Lung microvascular endothelial cell (primary cell): Measurements from ENCODE around the gene ZNF277. TPM values are rescaled to one million over a fixed set of nuclear protein-coding genes. Genes with fewer than 3 reads are reported as not detected.

Experiments used
- DNase-seq, 2 donors: peaks; one replicate each; pipeline versions ENCODE4 v3.0.0 to v3.0.0-alpha.2; 2010; ENCODE audit warnings: low read depth in 2 of 2
- total RNA-seq: library from RNA; depleted of rRNA; stranded (reverse); fragments of >200 nt; gene quantifications from 2 replicates; pipeline ENCODE4 v1.2.1, GENCODE V29; 2014

The ZNF277 gene
- total RNA-seq, 1 donor from 2014 or later: 34.9 TPM

DNA sequence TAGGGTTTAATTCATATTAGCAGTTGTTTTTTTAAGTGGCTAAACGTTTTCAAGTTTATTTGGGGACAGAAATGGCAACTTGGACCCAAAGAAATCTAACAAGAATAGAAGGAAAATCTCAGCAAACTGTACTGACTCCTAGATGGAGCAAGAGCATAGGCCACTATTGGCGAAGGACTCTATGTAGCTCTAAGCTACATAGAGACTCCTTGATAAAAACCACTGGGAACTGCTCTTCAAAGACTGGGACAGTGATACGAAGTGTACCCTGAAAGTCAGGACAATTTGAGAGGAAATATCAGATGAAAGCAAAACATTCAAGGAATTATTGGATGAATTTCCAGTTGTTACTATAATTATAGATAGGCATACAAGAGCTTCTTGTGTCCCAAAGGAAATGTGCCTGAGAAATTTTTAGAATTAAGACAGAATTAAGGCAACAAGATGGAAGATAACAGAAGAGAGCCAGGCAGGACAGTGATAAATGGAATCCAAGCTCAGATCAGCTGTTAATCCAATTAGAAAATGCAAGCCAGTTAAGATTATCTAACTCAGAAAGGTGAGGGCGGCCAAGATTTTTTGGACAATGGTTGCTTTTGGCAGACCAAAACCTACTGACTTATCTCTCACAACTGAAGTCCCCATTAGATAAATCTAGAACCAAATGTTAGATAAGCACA is 140.0 kb downstream of the ZNF277 start:
- DNase-seq: no peak

DNA sequence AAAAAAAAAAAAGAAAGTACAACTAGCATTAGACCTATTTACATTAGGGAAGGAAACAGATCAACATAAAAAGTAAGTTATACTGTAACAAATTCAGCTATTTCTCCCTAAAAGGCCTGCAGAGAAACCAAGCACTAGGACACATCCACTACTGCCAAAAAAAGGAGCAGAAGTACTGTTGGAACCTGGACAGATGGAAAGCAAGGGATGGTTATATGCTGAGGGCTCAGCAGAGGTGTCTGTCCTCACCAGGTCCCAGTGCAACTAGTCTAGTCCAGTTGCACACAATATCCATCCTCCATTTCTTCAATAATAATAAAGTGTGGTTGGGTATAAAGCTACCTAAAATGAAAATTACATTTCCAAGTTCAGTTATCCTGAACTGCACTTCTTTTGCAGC is 140.6 kb downstream of the ZNF277 start:
- DNase-seq: no peak

DNA sequence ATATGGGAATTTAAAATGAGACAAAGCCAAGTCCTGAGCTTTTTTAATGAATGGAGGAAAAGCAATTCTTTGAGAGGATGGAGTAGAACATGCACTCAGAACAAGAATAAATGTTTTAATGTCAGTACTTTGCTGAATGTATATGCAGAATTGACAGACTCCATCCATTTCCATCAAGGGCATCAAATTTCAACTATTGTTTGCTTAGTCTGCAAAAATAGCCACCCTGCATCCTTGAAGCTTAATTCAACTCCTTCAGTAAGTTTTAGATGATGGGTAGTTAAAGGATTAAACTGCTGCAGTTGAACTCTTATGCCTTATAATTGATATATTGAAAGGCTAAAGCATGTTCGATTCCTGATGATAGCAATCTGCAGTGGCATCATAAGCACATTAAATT is 144.1 kb downstream of the ZNF277 start:
- DNase-seq: no peak

DNA sequence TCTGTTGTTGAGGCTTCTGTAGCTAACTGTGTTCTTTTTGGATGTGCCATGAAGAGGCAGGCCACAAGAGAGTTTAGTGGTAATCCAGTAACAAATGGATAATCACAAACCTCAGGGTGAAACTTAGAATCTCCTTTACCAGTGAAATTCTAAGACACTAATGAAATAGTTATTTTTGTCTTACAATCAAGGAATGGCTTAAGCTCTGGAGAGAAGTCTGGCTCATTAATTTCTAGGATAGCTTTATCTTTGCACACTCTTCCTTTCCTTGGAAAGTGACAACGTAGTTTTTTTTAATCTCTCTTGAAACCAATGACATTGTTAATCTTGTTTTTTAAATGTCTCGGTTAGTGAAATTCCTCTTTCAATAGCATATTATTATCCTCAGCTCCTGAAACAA is 150.1 kb downstream of the ZNF277 start:
- DNase-seq: no peak

DNA sequence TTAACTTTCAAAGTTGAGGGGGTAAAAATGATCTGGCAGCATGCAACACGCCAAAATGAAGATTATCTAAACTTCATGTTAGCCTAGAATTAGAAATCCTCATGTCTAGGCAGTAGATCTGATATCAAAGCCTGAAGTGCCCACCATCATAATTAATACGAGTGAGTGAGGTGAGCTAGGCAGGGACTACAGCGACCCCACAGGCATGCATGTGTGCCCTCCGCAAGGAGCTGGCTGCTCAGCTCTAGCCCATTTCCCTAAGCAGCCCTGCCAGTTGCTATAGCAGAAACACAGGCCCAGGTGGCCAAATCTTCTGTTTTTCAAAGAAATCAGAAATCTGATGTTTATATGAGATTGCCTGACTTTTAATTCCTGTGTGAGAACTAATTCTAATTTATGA is 150.6 kb downstream of the ZNF277 start:
- no peak for DNase-seq

DNA sequence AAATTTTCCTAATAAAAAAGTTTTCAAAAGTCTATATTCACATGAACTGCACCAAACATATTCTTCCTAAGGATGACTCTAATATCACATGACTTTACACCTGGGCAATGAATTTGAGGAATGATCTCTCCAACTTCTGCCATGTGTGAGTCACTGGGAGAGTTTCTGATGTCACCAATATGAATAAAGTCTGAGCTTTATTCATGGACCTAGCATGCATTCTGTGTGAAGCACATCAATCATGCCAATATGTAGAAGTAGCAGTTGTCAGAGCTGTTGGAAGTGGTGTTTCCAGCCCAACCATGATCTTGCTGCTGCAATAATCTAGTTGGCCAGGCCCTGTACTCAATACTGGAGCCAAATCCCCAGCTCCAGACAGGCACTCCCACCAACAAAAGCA is 152.0 kb downstream of the ZNF277 start:
- no peak for DNase-seq

DNA sequence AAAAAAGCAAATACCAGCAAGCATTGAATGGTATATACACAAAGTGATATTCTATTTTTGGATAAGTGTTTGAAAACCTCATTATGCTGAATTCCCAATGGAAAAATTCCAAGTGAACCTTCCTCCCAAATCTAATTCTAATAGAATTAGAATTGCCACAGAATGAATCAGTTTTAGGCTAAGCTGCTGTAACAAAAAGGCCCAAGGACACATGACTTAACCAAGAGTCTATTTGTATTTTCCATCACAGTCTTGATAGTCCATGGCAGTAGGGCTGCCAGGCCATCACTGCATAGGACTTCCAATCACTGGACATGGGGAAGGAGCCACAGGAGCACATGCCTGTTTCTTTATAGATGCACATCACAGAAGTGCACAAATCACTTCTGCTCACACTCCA is 152.6 kb downstream of the ZNF277 start:
- DNase-seq: no peak

DNA sequence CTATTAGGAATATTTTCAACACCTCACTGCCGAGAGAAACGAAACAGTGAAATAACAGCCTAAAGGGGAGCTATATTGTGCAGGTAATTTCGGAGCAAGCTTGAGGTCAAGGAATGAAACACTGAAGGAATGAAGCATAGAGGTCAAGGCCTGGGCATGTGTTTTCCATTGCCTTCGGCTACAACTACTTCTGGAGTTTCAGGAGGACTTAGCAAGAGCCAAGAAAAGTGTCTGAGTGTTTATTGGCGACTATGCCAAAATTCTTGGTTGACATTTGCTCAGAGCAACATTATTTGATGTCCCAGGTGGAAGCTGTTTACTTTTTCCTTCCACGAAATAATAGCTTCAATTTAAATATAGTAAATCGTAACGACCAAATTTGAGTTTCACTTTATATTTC is 154.2 kb downstream of the ZNF277 start:
- DNase-seq: no peak

DNA sequence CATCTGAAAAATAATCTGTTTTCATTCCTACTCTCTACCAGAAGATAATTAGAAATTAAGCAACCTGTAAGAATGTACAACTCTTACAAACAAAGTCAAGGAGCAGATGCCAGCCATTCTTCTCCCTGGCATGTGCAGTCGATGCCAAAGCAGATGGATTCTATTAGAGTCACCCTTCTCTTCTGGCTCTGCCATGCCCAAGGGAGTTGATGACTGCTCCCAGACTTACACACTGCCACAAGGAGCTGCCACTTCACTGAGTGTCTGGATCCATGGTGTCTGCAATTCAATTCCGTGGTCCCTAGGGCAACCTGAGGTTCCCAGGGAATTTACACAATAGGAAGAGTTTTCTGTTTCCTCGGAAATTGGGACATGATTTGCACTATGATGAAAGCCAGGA is 154.7 kb downstream of the ZNF277 start:
- DNase-seq: no peak

DNA sequence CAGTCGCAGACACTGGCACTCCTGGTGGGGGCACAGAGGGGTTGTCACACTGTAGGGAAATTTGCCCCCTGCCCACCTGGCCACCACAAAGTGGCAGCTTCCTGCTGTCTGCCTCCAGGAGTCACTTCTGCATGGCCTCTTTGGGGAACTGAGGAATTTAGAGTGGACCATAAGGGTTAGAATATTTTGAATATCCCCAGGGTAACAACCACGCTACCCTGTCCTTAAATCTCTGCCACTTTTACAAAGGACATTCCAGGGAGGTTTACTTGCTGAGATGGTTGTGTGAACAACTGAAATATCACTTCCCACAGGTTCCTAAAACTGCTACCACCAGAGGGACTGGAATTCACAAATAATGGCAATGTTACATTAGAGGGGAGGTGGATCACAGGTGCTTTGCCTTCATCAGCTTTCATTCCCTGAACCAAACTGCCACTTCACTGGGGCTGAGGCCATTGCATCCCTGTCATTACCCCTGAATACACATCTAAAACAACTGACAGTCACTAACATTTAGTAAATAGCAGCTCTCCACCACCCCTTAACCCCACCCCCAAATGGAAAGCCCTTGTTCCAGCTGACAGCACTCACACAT is 155.7 kb downstream of the ZNF277 start:
- DNase-seq: no peak

DNA sequence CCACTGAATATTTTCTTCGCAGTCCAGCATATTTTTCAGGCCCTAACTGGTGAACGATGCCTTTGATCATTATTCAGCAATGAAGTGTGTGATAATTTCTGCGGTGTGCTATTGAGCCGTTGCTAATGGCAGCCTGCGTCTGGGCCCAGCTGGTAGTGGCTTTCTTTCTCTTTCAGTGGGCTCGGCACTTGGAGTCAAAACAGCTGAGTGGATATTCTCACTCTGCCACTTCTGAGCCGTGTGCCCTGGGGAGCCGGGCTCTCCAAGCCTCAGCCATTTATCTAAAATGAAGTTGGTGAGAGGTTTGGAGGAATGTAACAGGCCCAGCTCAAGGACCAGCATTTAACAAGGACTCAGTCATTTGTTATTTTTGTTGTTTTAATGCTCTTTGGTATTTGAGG is 156.2 kb downstream of the ZNF277 start:
- no peak for DNase-seq

DNA sequence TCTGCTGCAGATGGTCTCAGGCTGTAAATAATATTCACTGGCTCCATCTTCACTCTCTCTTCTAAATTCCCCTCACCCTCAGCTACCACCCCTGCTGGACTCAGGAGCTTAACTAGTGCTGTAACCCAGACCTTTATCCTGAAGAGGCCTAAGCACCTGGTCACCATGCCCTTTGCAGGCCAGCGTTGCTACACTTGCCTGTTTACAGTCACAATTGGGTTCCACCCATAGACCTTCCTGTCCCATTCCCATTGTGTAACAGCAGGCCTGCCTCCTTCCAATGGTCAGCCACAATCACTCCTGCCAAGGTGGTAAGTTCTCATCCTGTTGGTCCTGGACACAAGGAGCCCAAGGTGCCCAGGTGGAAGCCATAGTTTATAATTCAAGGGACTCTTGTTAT is 157.9 kb downstream of the ZNF277 start:
- no peak for DNase-seq

DNA sequence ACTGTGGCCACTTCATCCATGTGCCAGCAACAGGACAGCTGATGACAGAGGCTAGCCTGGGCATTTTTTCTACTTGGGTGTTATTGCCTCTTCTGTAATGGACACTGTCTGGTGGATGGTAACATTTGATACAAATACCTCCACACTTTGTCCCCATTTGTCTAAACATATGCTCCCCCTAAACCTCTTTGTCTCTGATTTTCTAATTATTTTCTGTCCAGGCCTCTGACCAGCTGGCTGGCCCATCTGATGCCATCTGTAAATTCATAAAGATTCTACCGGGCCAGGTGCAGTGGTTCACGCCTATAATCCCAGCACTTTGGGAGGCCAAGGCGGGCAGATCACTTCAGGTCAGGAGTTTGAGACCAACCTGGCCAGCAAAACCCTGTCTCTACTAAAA is 159.1 kb downstream of the ZNF277 start:
- DNase-seq: no peak

DNA sequence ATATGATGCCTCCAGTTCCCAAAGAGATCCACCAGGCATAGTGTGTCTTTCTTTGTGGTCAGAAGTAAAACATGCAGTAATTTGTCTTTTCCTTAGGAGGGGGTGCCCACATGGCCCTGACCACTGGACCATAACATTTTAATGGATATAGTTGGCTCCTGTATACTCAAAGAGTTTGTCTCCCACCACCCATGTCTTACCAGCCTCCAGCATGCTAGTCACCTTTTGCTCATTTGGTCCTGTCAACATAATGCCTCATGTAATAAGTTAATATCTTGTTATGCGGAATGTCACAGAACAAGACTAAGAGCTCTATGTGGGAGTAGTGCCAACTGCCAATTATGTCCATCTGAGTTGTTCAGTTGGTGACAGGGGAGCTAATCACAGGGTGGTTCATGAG is 160.4 kb downstream of the ZNF277 start:
- DNase-seq: no peak

DNA sequence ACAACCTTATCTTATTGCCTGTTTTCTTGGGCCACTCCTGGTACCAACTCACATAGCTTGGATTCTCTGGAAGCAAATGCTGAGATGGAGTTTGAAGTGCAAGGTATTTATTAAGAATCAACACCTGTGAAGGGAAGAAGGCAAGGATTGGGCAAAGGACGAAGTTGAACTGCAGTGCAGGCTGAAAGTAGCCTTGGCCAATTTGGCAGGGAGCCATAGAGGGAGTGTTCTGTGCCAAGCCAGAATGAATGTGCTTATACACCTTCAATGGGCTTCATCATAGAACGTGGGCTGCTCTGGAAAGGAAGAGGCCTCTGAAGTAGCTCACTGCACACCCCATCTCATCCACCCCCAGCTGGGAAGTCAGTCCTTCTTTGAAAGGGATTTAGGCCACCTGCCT is 163.9 kb downstream of the ZNF277 start:
- no peak for DNase-seq

DNA sequence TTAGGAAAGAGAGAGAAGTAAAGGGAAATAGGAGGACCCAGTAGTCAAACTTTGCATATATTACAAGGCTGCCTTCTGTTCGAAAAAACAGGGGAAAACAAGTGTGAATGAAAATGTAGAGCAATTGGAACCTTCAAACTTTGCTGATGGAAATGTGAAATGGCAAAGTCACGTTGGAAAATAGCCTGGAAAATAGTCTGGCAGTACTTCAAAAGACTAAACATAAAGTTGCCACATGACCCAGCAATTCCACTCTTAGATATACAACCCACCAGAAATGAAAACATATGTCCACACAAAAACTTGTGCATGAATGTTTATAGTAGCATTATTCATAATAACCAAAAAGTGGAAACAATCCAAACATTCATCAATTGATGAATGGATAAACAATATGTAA is 165.2 kb downstream of the ZNF277 start:
- DNase-seq: peak in 1 of 2 donors; percentile 76

DNA sequence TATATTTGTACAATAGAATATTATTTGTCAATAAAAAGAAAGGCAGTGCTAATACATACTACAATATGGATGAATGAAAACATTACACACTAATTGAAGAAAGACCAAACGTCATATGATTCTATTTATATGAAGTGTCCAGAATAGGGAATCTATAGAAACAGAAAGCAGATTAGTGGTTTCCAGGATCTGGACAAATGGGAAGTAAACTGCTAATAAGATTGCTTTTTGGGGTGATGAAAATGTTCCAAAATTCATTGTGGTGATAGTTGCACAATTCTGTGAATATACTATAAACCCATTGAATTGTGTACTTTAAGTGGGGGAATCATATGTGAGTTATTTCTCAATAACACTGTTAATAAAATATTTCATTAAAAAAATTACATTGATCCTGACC is 165.6 kb downstream of the ZNF277 start:
- no peak for DNase-seq

DNA sequence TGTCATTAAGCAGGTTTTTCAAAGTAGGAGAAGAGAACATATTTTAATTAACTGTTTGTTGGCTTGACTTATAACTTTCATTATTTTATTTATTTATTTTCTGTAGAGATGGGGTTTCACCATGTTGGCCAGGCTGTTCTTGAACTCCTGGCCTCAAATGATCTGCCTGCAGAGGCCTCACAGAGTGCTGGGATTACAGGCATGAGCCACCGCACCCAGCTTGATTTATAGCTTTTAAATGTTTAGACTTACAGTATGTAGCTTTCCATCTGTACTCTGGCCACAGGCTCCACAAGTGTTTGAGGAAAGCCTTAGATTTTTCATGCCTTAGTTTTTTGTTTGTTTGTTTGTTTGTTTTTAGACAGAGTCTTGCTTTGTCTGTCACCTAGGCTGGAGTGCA is 171.1 kb downstream of the ZNF277 start:
- no peak for DNase-seq

DNA sequence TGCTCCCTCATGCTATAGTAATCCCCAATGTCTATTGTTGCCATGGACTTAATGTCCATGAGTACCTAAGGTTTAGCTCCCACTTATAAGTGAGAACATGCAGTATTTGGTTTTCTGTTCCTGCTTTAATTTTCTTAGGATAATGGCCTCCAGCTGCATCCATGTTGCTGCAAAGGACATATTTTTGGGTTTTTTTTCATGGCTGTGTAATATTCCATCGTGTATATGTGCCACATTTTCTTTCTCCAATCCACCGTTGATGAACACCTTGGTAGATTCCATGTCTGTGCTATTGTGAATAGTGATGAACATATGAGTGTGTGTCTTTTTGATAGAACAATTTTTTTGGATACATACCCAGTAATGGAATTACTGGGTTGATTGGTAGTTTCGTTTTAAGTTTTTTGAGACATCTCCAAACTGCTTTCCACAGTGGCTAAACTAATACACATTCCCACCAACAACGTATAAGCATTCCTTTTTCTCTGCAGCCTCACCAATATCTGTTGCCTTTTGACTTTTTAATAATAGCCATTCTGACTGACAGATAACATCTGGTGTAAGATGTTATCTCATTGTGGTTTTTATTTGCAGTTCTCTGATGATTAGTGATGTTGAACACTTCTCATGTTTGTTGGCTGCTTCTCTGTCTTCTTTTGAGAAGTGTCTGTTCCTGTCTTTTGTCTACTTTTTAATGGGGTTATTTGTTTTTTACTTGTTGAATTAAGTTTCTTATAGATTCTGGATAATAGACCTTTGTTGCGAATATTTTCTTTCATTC is 175.0 kb downstream of the ZNF277 start:
- no peak for DNase-seq

DNA sequence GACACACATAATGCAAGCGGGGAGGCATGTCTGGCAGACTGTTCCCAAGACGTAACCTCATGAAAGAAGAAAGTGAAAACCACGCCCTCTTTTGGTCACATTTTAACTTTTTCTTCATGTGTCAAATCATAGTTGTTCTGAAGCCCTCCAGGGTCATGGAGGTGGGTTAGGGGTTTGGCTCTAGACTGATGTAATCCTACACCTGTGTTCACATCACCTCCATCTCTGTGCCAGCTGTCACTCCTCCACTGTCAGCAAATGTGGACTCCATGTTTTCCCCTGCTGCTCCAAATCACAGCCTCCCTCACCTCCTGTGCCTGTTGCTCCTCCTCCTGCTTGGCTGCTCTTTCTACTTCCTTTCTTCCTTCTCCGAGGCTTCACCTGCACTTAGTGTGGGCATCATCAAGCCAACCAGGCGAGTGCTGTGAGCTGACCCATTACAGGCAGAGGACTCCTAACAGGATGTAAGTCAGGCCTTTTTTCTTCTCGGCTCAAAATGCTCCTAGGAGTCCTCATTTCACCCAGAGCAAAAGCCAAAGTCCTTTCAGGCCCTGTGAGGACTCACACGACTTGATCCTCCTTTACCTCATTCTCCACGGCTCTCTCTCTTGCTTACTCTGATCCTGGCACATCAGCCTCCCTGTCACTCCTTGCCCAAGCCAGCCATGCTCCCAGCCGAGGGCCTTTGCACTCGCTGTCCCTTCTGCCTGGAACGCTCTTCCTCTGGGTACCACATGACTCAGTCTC is 177.3 kb downstream of the ZNF277 start:
- DNase-seq: peak; percentile 13 to 40

DNA sequence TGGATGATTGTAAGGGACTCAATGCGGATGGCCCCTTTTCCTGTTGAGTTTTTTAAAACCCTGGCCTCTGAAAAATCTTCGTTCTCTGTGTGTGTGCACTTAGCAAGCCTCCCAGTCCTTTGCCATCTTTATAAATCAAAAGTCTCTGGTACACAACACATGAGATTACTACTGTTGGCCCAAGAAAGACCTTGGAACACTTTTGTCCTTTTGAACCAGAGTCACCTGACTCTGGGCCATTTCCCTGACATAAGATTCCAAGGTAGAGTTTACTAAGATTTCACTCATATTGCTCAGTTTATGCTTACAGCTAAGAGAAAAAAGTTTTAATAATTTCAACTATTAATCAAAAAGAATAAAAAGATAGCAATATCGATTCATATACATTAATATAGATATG is 179.0 kb downstream of the ZNF277 start:
- no peak for DNase-seq

DNA sequence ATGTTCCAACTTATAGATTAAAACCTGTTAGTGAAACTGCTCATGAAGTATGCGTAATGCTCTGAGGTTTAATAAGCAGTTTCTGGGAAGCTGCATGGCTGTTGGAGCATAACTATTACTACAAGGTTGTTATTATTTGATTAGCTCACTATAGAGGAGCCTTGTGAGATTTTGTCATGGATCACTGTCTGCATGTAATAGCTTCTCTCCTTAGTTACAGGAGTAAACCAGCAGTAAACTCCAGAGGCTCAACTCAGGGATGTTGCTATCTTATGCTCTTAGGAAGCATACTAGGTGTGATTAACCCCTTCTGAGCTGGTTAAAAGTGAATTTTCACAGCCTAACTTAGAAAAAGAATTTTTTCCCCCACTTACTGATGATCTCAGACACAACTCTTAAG is 180.1 kb downstream of the ZNF277 start:
- no peak for DNase-seq
